Purkinje cell (primary cell): ENCODE results near the gene MTNR1B. TPM values are rescaled to one million over a fixed set of nuclear protein-coding genes. Genes with fewer than 3 reads are reported as not detected.

Source experiments
- polyA plus RNA-seq: library from polyadenylated mRNA; unstranded; fragments of >200 nt; fragmentation: Nextera tagmentation; gene quantifications from 2 replicates; pipeline ENCODE4 v1.2.1, GENCODE V29; 2014

The MTNR1B gene
- polyA plus RNA-seq, result not detected in 2 replicates

GRCh38 chr11:92969634-92970347, at the start of gene MTNR1B:
MTNR1B (plus strand) TSS chr11:92969651; CDS start chr11:92969726, 75 bp downstream.

Other genes with a start within 250 kb of the MTNR1B start
- 10.5 and 13.9 TPM in 2 replicates for gene SLC36A4, start 228.3 kb downstream of the MTNR1B start, polyA plus RNA-seq